B cell (primary cell): ENCODE data around the gene CCBE1. TPM values are rescaled to one million over a fixed set of nuclear protein-coding genes. Genes with fewer than 3 reads are reported as not detected.

Experiments
- ATAC-seq: fragments of 200-7000 bp; cut with Tn5 transposase; one replicate; pipeline ENCODE4 v1.10.0; 2021; ENCODE audit warnings: low read depth, mild to moderate bottlenecking, moderate number of reproducible peaks, moderate library complexity
- CTCF ChIA-PET: fragments of 350-600 bp; sonication (Branson Sonifier 250); formaldehyde crosslinking; loops from one replicate; lab custom pipeline; 2021; ENCODE audit warnings: antibody characterized with exemption, inconsistent platforms; lab: Charles Lee
- POLR2A ChIA-PET: fragments of 350-600 bp; sonication (Branson Sonifier 250); formaldehyde crosslinking; loops from one replicate; lab custom pipeline; 2021; ENCODE audit warnings: antibody characterized with exemption; lab: Charles Lee
- DNase-seq: peaks from one replicate; pipeline ENCODE4 v3.0.0; 2013
- H2AFZ ChIP-seq: 2 replicates; pipeline ENCODE4 v1.6.1; 2012; ENCODE audit warnings: mild to moderate bottlenecking, low read depth, low read length; ENCODE audit not compliant: insufficient read depth, poor library complexity, severe bottlenecking
- H3K27ac ChIP-seq, 2 donors: 1 replicate in 1 of 2; 2 replicates in 1 of 2; pipeline ENCODE4 v1.5.1; 2012 to 2013; ENCODE audit warnings: low read length in 2 of 2, mild to moderate bottlenecking in 2 of 2, moderate library complexity in 1 of 2
- H3K27me3 ChIP-seq, 4 experiments: fragments of 200-600 bp in 1 of 4; sonication (generic) in 1 of 4; replicated peaks in 1 of 4; 1 replicate in 2 of 4; 2 replicates in 2 of 4; pipeline versions ENCODE4 v1.6.1 to v1.7.0; 2013 to 2016; ENCODE audit warnings: low read length in 3 of 4, mild to moderate bottlenecking in 2 of 4, mixed read lengths in 1 of 4, moderate library complexity in 1 of 4; ENCODE audit not compliant: insufficient read depth in 4 of 4, control insufficient read depth in 3 of 4; ENCODE audit errors: control extremely low read depth in 1 of 4
- H3K36me3 ChIP-seq, 2 experiments: replicated peaks in 1 of 2; 1 replicate in 1 of 2; 2 replicates in 1 of 2; pipeline versions ENCODE4 v1.6.1 to v1.7.1; 2013; ENCODE audit warnings: low read length in 1 of 2; ENCODE audit not compliant: insufficient read depth in 2 of 2, control insufficient read depth in 1 of 2; ENCODE audit errors: control extremely low read depth in 1 of 2, extremely low read depth in 1 of 2
- H3K4me1 ChIP-seq, 2 donors: fragments of 200-600 bp in 1 of 2; sonication (generic) in 1 of 2; 1 replicate in 1 of 2; 2 replicates in 1 of 2; pipeline versions ENCODE4 v1.5.1 to v1.6.1; 2013 to 2017; ENCODE audit warnings: low read length in 2 of 2; ENCODE audit not compliant: control insufficient read depth in 2 of 2, insufficient read depth in 2 of 2
- H3K4me2 ChIP-seq: replicated peaks from 2 replicates; pipeline ENCODE3; 2012; ENCODE audit warnings: mild to moderate bottlenecking, low read depth, low read length; ENCODE audit not compliant: poor library complexity, severe bottlenecking
- H3K4me3 ChIP-seq, 5 experiments: fragments of 200-600 bp in 1 of 5; sonication (generic) in 1 of 5; 1 replicate in 3 of 5; 2 replicates in 2 of 5; pipeline versions ENCODE4 v1.5.1 to v1.7.0; 2011 to 2016; ENCODE audit warnings: low read length in 4 of 5, mild to moderate bottlenecking in 4 of 5, low read depth in 2 of 5, control low read depth in 1 of 5, moderate library complexity in 1 of 5; ENCODE audit not compliant: insufficient read depth in 1 of 5; ENCODE audit errors: control extremely low read depth in 1 of 5, extremely low read depth in 1 of 5
- H3K79me2 ChIP-seq: fragments of 200-600 bp; sonication (generic); one replicate; pipeline ENCODE4 v1.6.0; 2016; ENCODE audit warnings: low read length; ENCODE audit not compliant: control insufficient read depth, insufficient read depth
- H3K9ac ChIP-seq: fragments of 200-600 bp; sonication (generic); 2 replicates; pipeline ENCODE4 v1.6.1; 2017; ENCODE audit warnings: mild to moderate bottlenecking, low read length, moderate library complexity
- H3K9me3 ChIP-seq, 3 donors: one replicate each; pipeline versions ENCODE4 v1.6.1 to v1.7.1; 2013; ENCODE audit warnings: low read length in 2 of 3; ENCODE audit not compliant: control insufficient read depth in 2 of 3, insufficient read depth in 1 of 3; ENCODE audit errors: control extremely low read depth in 1 of 3
- H4K20me1 ChIP-seq: 2 replicates; pipeline ENCODE4 v1.6.0; 2012; ENCODE audit warnings: mild to moderate bottlenecking, low read length; ENCODE audit not compliant: insufficient read depth, control insufficient read depth, poor library complexity, severe bottlenecking
- H3K27ac Mint-ChIP-seq: one replicate; pipeline ENCODE4 v1.8.0; 2021; ENCODE audit warnings: mixed read lengths
- H3K27me3 Mint-ChIP-seq: one replicate; pipeline ENCODE4 v1.8.0; 2021; ENCODE audit warnings: mixed read lengths
- H3K4me1 Mint-ChIP-seq: one replicate; pipeline ENCODE4 v1.8.0; 2021; ENCODE audit warnings: mixed read lengths
- H3K4me3 Mint-ChIP-seq: one replicate; pipeline ENCODE4 v1.8.0; 2021; ENCODE audit warnings: mixed read lengths
- H3K9me3 Mint-ChIP-seq: one replicate; pipeline ENCODE4 v1.8.0; 2022; ENCODE audit warnings: mixed read lengths; ENCODE audit not compliant: insufficient read depth
- CTCF ChIP-seq: fragments of 200-600 bp; IDR thresholded peaks from one replicate; pipeline ENCODE4 v1.8.0; 2022; ENCODE audit warnings: antibody characterized with exemption, mild to moderate bottlenecking
- EZH2 ChIP-seq: IDR thresholded peaks from 2 replicates; pipeline ENCODE4 v1.6.1; 2012; ENCODE audit warnings: borderline replicate concordance, low read depth, mild to moderate bottlenecking, moderate library complexity, low read length; ENCODE audit not compliant: insufficient read depth, poor library complexity, severe bottlenecking
- WGBS: methylation state at CpG from one replicate; pipeline ENCODE4 v1.1.5; 2013; ENCODE audit warnings: missing lambda C conversion rate; ENCODE audit not compliant: insufficient coverage; 5-methylcytosine and 5-hydroxymethylcytosine counted together
- intact Hi-C: fragments of 100-400 bp; cut with micrococcal nuclease; formaldehyde crosslinking; loops from one replicate; pipeline ENCODE4 v1.10.0; 2022
- polyA plus RNA-seq: library from polyadenylated mRNA; depleted of rRNA; stranded (reverse); fragments of >200 nt; gene quantifications from 2 replicates; pipeline ENCODE4 v1.2.3, GENCODE V29; 2012
- total RNA-seq, 2 donors: library from RNA; stranded (reverse); fragments of 120-200 nt in 1 of 2; gene quantifications; 1 replicate in 1 of 2; 2 replicates in 1 of 2; pipeline versions ENCODE4 v1.2.3 to v1.2.4, GENCODE V29; 2013 to 2022

Gene CCBE1
- total and polyA plus RNA-seq, 2 donors (not counting 1 experiment from before 2014, with no cell fraction given): not detected

GRCh38 chr18:59420244-59420643 is 277.0 kb downstream of the CCBE1 start:
- H4K20me1 ChIP-seq: no peaks in the 10 kb centered on the region
- no peak for TF ChIP-seq EZH2
- H3K4me3 Mint-ChIP-seq: no peak overlapping the region
- ATAC-seq: no peak
- no peaks in the 10 kb centered on the region for H3K4me1 ChIP-seq
- peaks cover 0 to 19% (median 8%) of the 10 kb centered on the region in 4 experiments for H3K27me3 ChIP-seq
- no peaks in the 10 kb centered on the region for H3K79me2 ChIP-seq
- no peak overlapping the region for H2AFZ ChIP-seq
- WGBS: 71% methylated on average over 1 of the region's 4 CpGs
- H3K27ac ChIP-seq: no peak overlapping the region
- no peak overlapping the region for H3K27ac Mint-ChIP-seq
- no peaks in the 10 kb centered on the region for H3K9me3 Mint-ChIP-seq
- H3K4me3 ChIP-seq: no peak overlapping the region
- no peak overlapping the region for H3K4me2 ChIP-seq
- ChIA-PET CTCF (no interaction called here), POLR2A (no interaction called here)
- peaks cover 33% of the 10 kb centered on the region for H3K27me3 Mint-ChIP-seq
- H3K9me3 ChIP-seq: no peaks in the 10 kb centered on the region
- H3K9ac ChIP-seq: no peak overlapping the region
- DNase-seq: no peak
- intact Hi-C loops: no loop called here
- H3K4me1 Mint-ChIP-seq: no peaks in the 10 kb centered on the region
- no peaks in the 10 kb centered on the region for H3K36me3 ChIP-seq

DNA sequence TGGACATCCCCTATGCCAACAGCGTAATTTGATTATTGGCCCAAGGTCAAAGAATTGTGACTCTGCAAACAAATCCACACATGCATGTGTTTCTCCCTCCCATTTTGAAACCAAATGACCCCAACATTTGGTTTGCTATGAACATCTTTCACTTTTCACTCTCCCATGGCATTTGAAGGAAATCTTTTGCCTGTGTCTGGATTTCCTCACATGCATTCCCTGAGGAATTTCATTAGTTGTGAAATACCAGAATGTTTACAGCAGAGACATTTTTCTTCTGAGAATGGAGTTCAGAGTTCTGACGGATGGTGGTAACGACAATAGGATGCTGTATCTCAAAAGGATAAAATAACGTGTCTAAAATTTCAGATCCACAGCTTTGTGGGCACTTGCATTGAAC is 277.8 kb downstream of the CCBE1 start:
- POLR2A ChIA-PET: no interaction called here
- H3K9me3 Mint-ChIP-seq: no peaks in the 10 kb centered on the region
- Histone ChIP-seq H3K27ac (no peak overlapping the region), H2AFZ (no peak overlapping the region), H4K20me1 (no peaks in the 10 kb centered on the region), H3K27me3 (peaks cover 0 to 19% (median 8%) of the 10 kb centered on the region in 4 experiments), H3K36me3 (no peaks in the 10 kb centered on the region), H3K9ac (no peak overlapping the region), H3K79me2 (no peaks in the 10 kb centered on the region), H3K9me3 (no peaks in the 10 kb centered on the region), H3K4me3 (no peak overlapping the region), H3K4me1 (no peaks in the 10 kb centered on the region), H3K4me2 (no peak overlapping the region)
- no peaks in the 10 kb centered on the region for H3K4me1 Mint-ChIP-seq
- DNase-seq (no peak), ATAC-seq (no peak)
- H3K27ac Mint-ChIP-seq: no peak overlapping the region
- no CpG with 5 or more reads among the region's 4 CpGs for WGBS
- H3K27me3 Mint-ChIP-seq: peaks cover 34% of the 10 kb centered on the region
- CTCF ChIA-PET: no interaction called here
- intact Hi-C loops: no loop called here
- no peak overlapping the region for H3K4me3 Mint-ChIP-seq
- TF ChIP-seq EZH2: no peak
- TF ChIP-seq CTCF: no peak
